Dedifferentiated amniotic fluid mesenchymal stem cell (primary cell): Measurements from ENCODE around the gene VN1R4.
"Not testable (repeated sequence)": the region's sequence is repeated elsewhere in the genome, so short reads cannot be mapped to it uniquely, and the experiment has no call there.

Source experiments
- DNase-seq: peaks from one replicate; pipeline ENCODE4 v3.0.0-alpha.2; 2016; ENCODE audit errors: extremely low spot score

The VN1R4 gene

DNA sequence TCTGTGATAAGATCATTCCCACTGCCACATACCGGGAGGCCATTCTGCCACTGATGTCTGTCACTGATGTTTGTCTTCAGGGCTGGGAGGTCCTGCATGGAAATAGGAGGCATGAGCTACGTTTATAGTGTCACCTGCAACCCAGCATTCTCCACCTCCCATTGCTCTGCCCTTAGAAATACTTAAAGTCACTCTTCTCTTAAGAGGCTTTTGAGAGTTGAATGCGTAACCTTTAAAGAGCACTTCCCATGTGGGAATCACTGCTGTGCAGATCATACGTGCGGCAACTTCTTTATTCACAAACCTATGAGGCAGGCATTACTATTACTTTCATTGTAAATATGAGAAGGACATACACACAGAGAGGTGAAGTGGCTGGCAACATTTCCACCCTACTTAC lies at the start of gene VN1R4:
Gene VN1R4 (minus strand): TSS at position 101 of the 400 bp plus-strand sequence. CDS start 58 bp downstream, at position 43.
- DNase-seq, result not testable (repeated sequence)

DNA sequence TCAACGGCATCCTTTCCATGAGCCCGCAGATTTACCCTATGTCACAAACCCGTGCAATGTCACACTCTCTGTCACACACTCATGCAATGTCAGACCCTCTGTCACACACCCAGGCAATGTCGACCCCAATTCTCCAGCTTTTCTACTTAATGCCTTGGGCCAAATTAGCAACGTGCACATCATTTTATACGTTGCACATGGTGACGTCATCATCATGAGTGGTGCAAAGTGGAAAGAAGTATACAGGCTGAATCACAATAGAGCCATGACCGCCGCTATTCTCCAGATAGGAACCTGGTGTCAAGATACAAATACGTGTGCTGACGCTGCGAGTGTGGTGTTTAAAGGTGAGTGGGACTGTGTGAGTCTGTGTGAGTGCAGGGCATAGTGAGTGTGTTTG lies 44.4 kb upstream of the VN1R4 start:
- DNase-seq, result no peak

GRCh38 chr19:53311044-53311443 lies 43.5 kb upstream of the VN1R4 start:
- DNase-seq, result no peak

DNA sequence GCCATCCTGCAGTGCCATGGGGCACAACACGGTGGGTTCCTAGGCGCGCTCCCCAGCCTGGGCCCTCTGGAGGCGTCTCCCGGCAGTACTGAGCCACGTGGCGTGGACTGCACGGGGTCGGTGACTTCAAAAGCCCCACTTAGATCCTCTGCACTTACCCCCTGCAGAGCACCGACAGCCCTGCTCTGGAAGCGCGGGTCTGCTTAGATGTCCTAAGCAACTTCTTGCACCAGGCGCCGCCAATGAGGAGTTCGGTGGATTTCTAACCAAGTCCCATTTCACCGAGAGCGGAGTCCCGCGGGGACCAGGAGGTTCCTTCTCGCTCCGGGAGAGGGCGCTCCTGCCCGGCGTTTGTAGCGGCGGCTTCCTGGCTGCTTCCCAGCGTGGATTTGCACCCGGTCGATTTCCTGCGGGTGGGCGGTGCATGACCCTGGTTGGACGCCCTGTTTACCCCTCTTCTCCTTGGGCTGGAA lies 40.9 kb upstream of the VN1R4 start:
- DNase-seq, result peak; percentile 17

GRCh38 chr19:53301341-53301740 lies 33.8 kb upstream of the VN1R4 start:
- DNase-seq, result not testable (repeated sequence)

GRCh38 chr19:53294786-53295441 lies 27.4 kb upstream of the VN1R4 start:
- no peak for DNase-seq

GRCh38 chr19:53290758-53291549 lies 23.4 kb upstream of the VN1R4 start:
- DNase-seq, result no peak

- DNase-seq, result no peak
These were observed 17.6 kb upstream of the VN1R4 start for GRCh38 chr19:53285087-53285486.

DNA sequence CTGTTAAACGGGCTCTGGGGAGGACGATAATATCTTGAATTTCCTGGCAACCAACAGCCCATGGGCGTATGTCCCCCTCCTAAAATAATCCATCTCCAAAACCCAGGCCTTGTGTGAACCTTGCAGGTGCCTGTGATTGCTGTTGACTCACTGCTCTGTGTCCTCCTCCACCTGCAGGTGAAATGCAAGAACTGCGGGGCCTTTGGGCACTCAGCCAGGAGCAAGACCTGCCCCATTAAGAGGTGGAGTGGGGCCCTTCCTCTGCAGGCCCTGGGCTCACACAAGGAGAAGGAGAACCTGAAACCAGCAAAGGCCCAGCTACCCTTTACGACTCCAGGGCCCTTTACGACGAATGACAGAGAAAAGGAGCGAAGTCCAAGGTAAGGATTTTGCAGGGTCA lies 14.4 kb upstream of the VN1R4 start:
- DNase-seq, result not testable (repeated sequence)

DNA sequence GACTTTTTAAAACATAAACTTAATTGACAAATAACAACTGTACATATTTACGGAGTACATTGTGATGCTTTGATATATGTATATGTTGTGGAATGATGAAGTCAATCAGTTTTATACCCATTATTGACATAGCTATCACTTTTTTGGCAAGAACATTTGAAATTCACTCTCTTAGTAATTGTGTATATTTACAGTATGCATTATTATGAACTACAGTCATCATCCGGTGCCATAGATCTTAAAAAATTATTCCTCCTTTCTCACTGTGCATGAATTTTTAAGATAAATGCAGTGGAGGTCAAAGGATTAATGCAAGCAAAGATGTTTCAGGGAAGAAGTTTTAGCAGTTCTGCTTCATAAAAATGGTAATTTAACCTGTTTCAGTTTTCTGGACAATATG lies 8.0 kb upstream of the VN1R4 start:
- no peak for DNase-seq

DNA sequence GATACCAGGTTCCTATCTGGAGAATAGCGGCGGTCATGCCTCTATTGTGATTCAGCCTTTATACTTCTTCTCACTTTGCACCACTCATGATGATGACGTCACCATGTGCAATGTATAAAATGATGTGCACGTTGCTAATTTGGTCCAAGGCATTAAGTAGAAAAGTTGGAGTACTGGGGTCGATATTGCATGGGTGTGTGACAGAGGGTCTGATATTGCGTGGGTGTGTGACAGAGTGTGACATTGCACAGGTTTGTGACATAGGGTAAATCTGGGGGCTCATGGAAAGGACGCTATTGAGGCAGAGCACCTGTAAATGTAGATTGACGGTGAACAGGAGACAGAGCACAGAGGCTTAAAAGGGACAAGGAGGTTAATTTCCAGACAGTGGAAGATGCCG lies 4.5 kb upstream of the VN1R4 start:
- DNase-seq, result no peak

GRCh38 chr19:53269861-53270260 lies 2.3 kb upstream of the VN1R4 start:
- not testable (repeated sequence) for DNase-seq

DNA sequence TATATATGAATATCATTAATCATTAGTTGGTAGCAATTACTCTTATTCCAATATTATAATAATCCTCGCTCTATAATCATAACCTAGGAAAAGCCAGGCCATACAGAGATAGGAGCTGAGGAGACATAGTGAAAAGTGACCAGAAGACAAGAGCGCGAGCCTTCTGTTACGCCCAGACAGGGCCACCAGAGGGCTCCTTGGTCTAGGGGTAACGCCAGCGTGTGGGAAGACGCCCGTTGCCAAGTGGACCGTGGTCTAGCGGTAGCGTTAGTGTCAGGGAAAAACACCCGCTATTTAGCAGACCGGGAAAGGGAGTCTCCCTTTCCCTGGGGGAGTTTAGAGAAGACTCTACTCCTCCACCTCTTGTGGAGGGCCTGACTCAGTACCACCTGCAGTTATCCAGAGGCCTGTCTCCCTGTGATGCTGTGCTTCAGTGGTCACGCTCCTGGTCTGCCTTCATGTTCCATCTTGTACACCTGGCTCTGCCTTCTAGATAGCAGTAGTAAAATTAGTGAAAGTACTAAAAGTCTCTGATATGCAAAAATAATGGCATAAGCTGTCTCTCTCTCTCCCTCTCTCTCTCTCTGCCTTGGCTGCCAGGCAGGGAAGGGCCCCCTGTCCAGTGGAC lies 9.7 kb downstream of the VN1R4 start, which contains the start of gene VN1R2:
Gene VN1R2 (plus strand): TSS at position 578 of the 628 bp plus-strand sequence. CDS start 84 bp downstream, outside the sequence.
- not testable (repeated sequence) for DNase-seq

GRCh38 chr19:53254411-53255341 lies 12.8 kb downstream of the VN1R4 start, which contains the start of gene ZNF677:
TSS of gene ZNF677 (minus strand) at chr19:53254873. CDS start at chr19:53251550, 3,323 bp downstream.
- peak; percentile 72 for DNase-seq

GRCh38 chr19:53246498-53246897 lies 21.0 kb downstream of the VN1R4 start:
- no peak for DNase-seq

GRCh38 chr19:53237114-53237777 lies 30.3 kb downstream of the VN1R4 start:
- DNase-seq, result no peak

- DNase-seq, result no peak
These were observed 42.9 kb downstream of the VN1R4 start for GRCh38 chr19:53224606-53225005.

GRCh38 chr19:53222716-53223115 lies 44.8 kb downstream of the VN1R4 start:
- DNase-seq, result not testable (repeated sequence)
